Liver (tissue), 6 donors: ENCODE data around the gene BPTF. TPM values are rescaled to one million over a fixed set of nuclear protein-coding genes. Genes with fewer than 3 reads are reported as not detected.

ENCODE experiments used
- FOXA1 ChIP-seq: IDR thresholded peaks from 2 replicates; pipeline ENCODE4 v1.6.1; 2016; ENCODE audit warnings: antibody characterized with exemption
- GABPA ChIP-seq, 2 donors: IDR thresholded peaks in 1 of 2; conservative IDR thresholded peaks in 1 of 2; 2 replicates each; pipeline ENCODE4 v1.6.1; 2016; ENCODE audit warnings: antibody characterized with exemption in 2 of 2, mild to moderate bottlenecking in 1 of 2, moderate library complexity in 1 of 2
- HNF4G ChIP-seq: IDR thresholded peaks from 2 replicates; pipeline ENCODE4 v1.6.1; 2016; ENCODE audit warnings: antibody characterized with exemption
- JUND ChIP-seq, 2 donors: IDR thresholded peaks; 2 replicates each; pipeline ENCODE4 v1.6.1; 2016; ENCODE audit warnings: antibody characterized with exemption in 2 of 2
- NR2F2 ChIP-seq: IDR thresholded peaks from 2 replicates; pipeline ENCODE4 v1.6.1; 2016; ENCODE audit warnings: antibody characterized with exemption
- RXRA ChIP-seq, 2 donors: IDR thresholded peaks; 2 replicates each; pipeline ENCODE4 v1.6.1; 2017 to 2018; ENCODE audit warnings: antibody characterized with exemption in 2 of 2, mild to moderate bottlenecking in 1 of 2
- TAF1 ChIP-seq: conservative IDR thresholded peaks from 2 replicates; pipeline ENCODE4 v1.6.1; 2016; ENCODE audit warnings: antibody characterized with exemption, mild to moderate bottlenecking
- polyA plus RNA-seq, 2 donors: library from polyadenylated mRNA; stranded (reverse) in 1 of 2; unstranded in 1 of 2; fragments of 200-250 nt in 1 of 2; fragments of >200 nt in 1 of 2; fragmentation: Nextera tagmentation in 1 of 2; extraction: Ambion mirVana in 1 of 2; gene quantifications; one replicate each; pipeline versions ENCODE4 v1.2.1 to v1.2.3, GENCODE V29; 2013 to 2015
- small RNA-seq: library from RNA; depleted of rRNA; stranded (forward); fragments of <200 nt; gene quantifications from one replicate; pipeline ENCODE3, GENCODE V24; 2014
- total RNA-seq, 2 donors: library from RNA; depleted of rRNA; stranded (reverse); fragments of >200 nt; gene quantifications; one replicate each; pipeline ENCODE4 v1.2.3, GENCODE V29; 2014
- TF ChIP-seq, protein P1 (sequence below): IDR thresholded peaks from 2 replicates; pipeline ENCODE4 v1.6.1; 2016; ENCODE audit warnings: antibody characterized with exemption
- TF ChIP-seq, protein P2 (sequence below): IDR thresholded peaks from 2 replicates; pipeline ENCODE4 v1.6.1; 2016; ENCODE audit warnings: antibody characterized with exemption
- donor health status: healthy.
- donor health status: healthy.
- donor health status: healthy.

Gene BPTF
- total and polyA plus RNA-seq, 4 donors, result 8.1 to 51.7 (median 29.5) TPM

GRCh38 chr17:68029512-68030215, 204.4 kb downstream of the BPTF start (continued):
- TF ChIP-seq, protein P1, sequence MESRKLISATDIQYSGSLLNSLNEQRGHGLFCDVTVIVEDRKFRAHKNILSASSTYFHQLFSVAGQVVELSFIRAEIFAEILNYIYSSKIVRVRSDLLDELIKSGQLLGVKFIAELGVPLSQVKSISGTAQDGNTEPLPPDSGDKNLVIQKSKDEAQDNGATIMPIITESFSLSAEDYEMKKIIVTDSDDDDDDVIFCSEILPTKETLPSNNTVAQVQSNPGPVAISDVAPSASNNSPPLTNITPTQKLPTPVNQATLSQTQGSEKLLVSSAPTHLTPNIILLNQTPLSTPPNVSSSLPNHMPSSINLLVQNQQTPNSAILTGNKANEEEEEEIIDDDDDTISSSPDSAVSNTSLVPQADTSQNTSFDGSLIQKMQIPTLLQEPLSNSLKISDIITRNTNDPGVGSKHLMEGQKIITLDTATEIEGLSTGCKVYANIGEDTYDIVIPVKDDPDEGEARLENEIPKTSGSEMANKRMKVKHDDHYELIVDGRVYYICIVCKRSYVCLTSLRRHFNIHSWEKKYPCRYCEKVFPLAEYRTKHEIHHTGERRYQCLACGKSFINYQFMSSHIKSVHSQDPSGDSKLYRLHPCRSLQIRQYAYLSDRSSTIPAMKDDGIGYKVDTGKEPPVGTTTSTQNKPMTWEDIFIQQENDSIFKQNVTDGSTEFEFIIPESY, result peak; percentile 96
- TF ChIP-seq TAF1 (no peak), HNF4G (peak; percentile 44), JUND (IDR thresholded peaks at IDR 0.05) (peak in 1 of 2 donors; percentile 75), GABPA (IDR thresholded peaks at IDR 0.05 in 1 of 2, conservative IDR thresholded peaks at IDR 0.05 in 1 of 2) (peak in 1 of 2 donors; percentile 41), RXRA (IDR thresholded peaks at IDR 0.05) (peak; percentile 95 to 96), FOXA1 (peak; percentile 94), NR2F2 (no peak)
- TF ChIP-seq, protein P2, sequence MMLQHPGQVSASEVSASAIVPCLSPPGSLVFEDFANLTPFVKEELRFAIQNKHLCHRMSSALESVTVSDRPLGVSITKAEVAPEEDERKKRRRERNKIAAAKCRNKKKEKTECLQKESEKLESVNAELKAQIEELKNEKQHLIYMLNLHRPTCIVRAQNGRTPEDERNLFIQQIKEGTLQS, result peak; percentile 40

Small RNAs within 50 kb of the gene (small RNA-seq; reads per million reads assigned to genes)
- not detected for gene RN7SL622P

Other genes starting within 250 kb of the BPTF start
- 10 to 100 TPM; 20.2 to 27.2 TPM for gene NOL11, start 107.6 kb upstream of the BPTF start, total RNA-seq
- 10 to 100 TPM; 11.8 to 21.1 TPM for gene NOL11, start 107.6 kb upstream of the BPTF start, polyA plus RNA-seq
- 10 to 100 TPM in 1 of 2 donors, 1 to 10 TPM in 1; 6.4 to 13.4 TPM for gene C17orf58, start 171.0 kb downstream of the BPTF start, total RNA-seq
- 10 to 100 TPM in 1 of 2 donors, 1 to 10 TPM in 1; 9.3 to 10.3 TPM for gene C17orf58, start 171.0 kb downstream of the BPTF start, polyA plus RNA-seq
- gene KPNA2, start 210.2 kb downstream of the BPTF start, total RNA-seq, result 10 to 100 TPM; 10.5 to 61.1 TPM
- gene KPNA2, start 210.2 kb downstream of the BPTF start, polyA plus RNA-seq, result 10 to 100 TPM; 15.4 to 20.2 TPM